Memory B cell (primary cell): ENCODE data around the gene VPS33A.
A peak's percentile ranks its signal among the peaks of the same experiment; 100 is the strongest.

Experiments
- ATAC-seq: fragments of 150-1000 bp; cut with Tn5 transposase; 2 replicates; pipeline ENCODE4 v1.10.0; 2021; ENCODE audit warnings: low read depth, mild to moderate bottlenecking, moderate library complexity
- DNase-seq, 2 donors: peaks; one replicate each; pipeline ENCODE4 v3.0.0; 2022; ENCODE audit warnings: low spot score in 2 of 2
- H3K27ac Mint-ChIP-seq: one replicate; pipeline ENCODE4 v1.8.0; 2022; ENCODE audit warnings: mild to moderate bottlenecking, moderate library complexity, mixed read lengths
- H3K27me3 Mint-ChIP-seq: one replicate; pipeline ENCODE4 v1.8.0; 2022; ENCODE audit warnings: mixed read lengths
- H3K36me3 Mint-ChIP-seq: one replicate; pipeline ENCODE4 v1.8.0; 2022; ENCODE audit warnings: mild to moderate bottlenecking, mixed read lengths
- H3K4me1 Mint-ChIP-seq: one replicate; pipeline ENCODE4 v1.8.0; 2022; ENCODE audit warnings: mixed read lengths
- H3K4me3 Mint-ChIP-seq: one replicate; pipeline ENCODE4 v1.8.0; 2022; ENCODE audit warnings: mild to moderate bottlenecking, moderate library complexity, mixed read lengths
- H3K9me3 Mint-ChIP-seq: one replicate; pipeline ENCODE4 v1.8.0; 2022; ENCODE audit warnings: mixed read lengths

VPS33A gene

GRCh38 chr12:122190842-122191668, 75.2 kb downstream of the VPS33A start:
- H3K36me3 Mint-ChIP-seq = peaks cover 3% of the 10 kb centered on the region
- H3K4me1 Mint-ChIP-seq = no peaks in the 10 kb centered on the region
- H3K27ac Mint-ChIP-seq = no peak overlapping the region
- H3K9me3 Mint-ChIP-seq = peaks cover 6% of the 10 kb centered on the region
- DNase-seq (peak; percentile 63 to 65), ATAC-seq (peak; percentile 93)
- no peak overlapping the region for H3K4me3 Mint-ChIP-seq
- peaks cover 6% of the 10 kb centered on the region for H3K27me3 Mint-ChIP-seq

GRCh38 chr12:122189626-122190475, 76.4 kb downstream of the VPS33A start:
- DNase-seq (no peak), ATAC-seq (no peak)
- no peaks in the 10 kb centered on the region for H3K36me3 Mint-ChIP-seq
- no peak overlapping the region for H3K27ac Mint-ChIP-seq
- peaks cover under 1% of the 10 kb centered on the region for H3K9me3 Mint-ChIP-seq
- peaks cover under 1% of the 10 kb centered on the region for H3K4me1 Mint-ChIP-seq
- no peak overlapping the region for H3K4me3 Mint-ChIP-seq
- H3K27me3 Mint-ChIP-seq = peaks cover 6% of the 10 kb centered on the region

- H3K9me3 Mint-ChIP-seq = no peaks in the 10 kb centered on the region
- no peaks in the 10 kb centered on the region for H3K36me3 Mint-ChIP-seq
- peaks cover 6% of the 10 kb centered on the region for H3K27me3 Mint-ChIP-seq
- peaks cover 12% of the 10 kb centered on the region for H3K4me1 Mint-ChIP-seq
- ATAC-seq = no peak
- no peak overlapping the region for H3K27ac Mint-ChIP-seq
- DNase-seq = no peak
- H3K4me3 Mint-ChIP-seq = no peak overlapping the region
Measured at GRCh38 chr12:122187466-122187865, 78.8 kb downstream of the VPS33A start.

- no peaks in the 10 kb centered on the region for H3K9me3 Mint-ChIP-seq
- H3K4me3 Mint-ChIP-seq = no peak overlapping the region
- peaks cover 12% of the 10 kb centered on the region for H3K4me1 Mint-ChIP-seq
- H3K27ac Mint-ChIP-seq = no peak overlapping the region
- H3K36me3 Mint-ChIP-seq = no peaks in the 10 kb centered on the region
- ATAC-seq (no peak), DNase-seq (no peak)
- H3K27me3 Mint-ChIP-seq = peaks cover 7% of the 10 kb centered on the region
Measured at GRCh38 chr12:122185494-122186082, 80.7 kb downstream of the VPS33A start.

GRCh38 chr12:122185079-122185478, 81.2 kb downstream of the VPS33A start:
- no peaks in the 10 kb centered on the region for H3K9me3 Mint-ChIP-seq
- H3K27ac Mint-ChIP-seq = peak overlapping the region; percentile 6
- H3K4me1 Mint-ChIP-seq = peaks cover 12% of the 10 kb centered on the region
- peaks cover 6% of the 10 kb centered on the region for H3K27me3 Mint-ChIP-seq
- peak overlapping the region; percentile 58 for H3K4me3 Mint-ChIP-seq
- DNase-seq (no peak), ATAC-seq (no peak)
- H3K36me3 Mint-ChIP-seq = no peaks in the 10 kb centered on the region

GRCh38 chr12:122184517-122184916, 81.8 kb downstream of the VPS33A start:
- peak overlapping the region; percentile 6 for H3K27ac Mint-ChIP-seq
- no peak for DNase-seq
- ATAC-seq = peak; percentile 55
- H3K4me1 Mint-ChIP-seq = peaks cover 12% of the 10 kb centered on the region
- no peaks in the 10 kb centered on the region for H3K36me3 Mint-ChIP-seq
- H3K27me3 Mint-ChIP-seq = peaks cover 8% of the 10 kb centered on the region
- peak overlapping the region; percentile 63 for H3K4me3 Mint-ChIP-seq
- no peaks in the 10 kb centered on the region for H3K9me3 Mint-ChIP-seq

- no peak for ATAC-seq
- peak overlapping the region; percentile 78 for H3K4me3 Mint-ChIP-seq
- H3K27ac Mint-ChIP-seq = no peak overlapping the region
Measured at GRCh38 chr12:122183588-122183940, 82.7 kb downstream of the VPS33A start.

GRCh38 chr12:122182887-122183587, 83.3 kb downstream of the VPS33A start, which contains the start of gene LRRC43:
Gene LRRC43 (plus strand): TSS chr12:122183123. CDS start chr12:122183145, 22 bp downstream.
- ATAC-seq (peak; percentile 72), DNase-seq (peak in 1 of 2 donors; percentile 49)
- peak within 1 kb of the TSS; percentile 78 for H3K4me3 Mint-ChIP-seq
- no peaks in the 10 kb centered on the region for H3K9me3 Mint-ChIP-seq
- peaks cover 2% of the 10 kb centered on the region for H3K36me3 Mint-ChIP-seq
- H3K4me1 Mint-ChIP-seq = peaks cover 12% of the 10 kb centered on the region
- peaks cover 16% of the 10 kb centered on the region for H3K27me3 Mint-ChIP-seq
- no peak within 1 kb of the TSS for H3K27ac Mint-ChIP-seq

More at GRCh38 chr12:122183588-122183940, 82.7 kb downstream of the VPS33A start:
- peaks cover 13% of the 10 kb centered on the region for H3K27me3 Mint-ChIP-seq
- no peaks in the 10 kb centered on the region for H3K36me3 Mint-ChIP-seq
- no peak for DNase-seq
- peaks cover 12% of the 10 kb centered on the region for H3K4me1 Mint-ChIP-seq
- H3K9me3 Mint-ChIP-seq = no peaks in the 10 kb centered on the region
